ENCODE results near the gene NUMB.

Gene NUMB

GRCh38 chr14:73293782-73294781 is 164.3 kb downstream of the NUMB start:
- Histone ChIP-seq H4K20me1 (ENCODE audit: insufficient read depth, low read length) (no peaks in the 10 kb centered on the region), H3K9me3 (ENCODE audit: insufficient read depth, low read length, severe bottlenecking) (no peaks in the 10 kb centered on the region), H2AFZ (ENCODE audit: low read depth, low read length) (no peak overlapping the region), H3K36me3 (ENCODE audit: insufficient read depth, low read length) (peaks cover 24% of the 10 kb centered on the region), H3K27me3 (ENCODE audit: insufficient read depth, low read length, poor library complexity) (no peaks in the 10 kb centered on the region), H3K79me2 (ENCODE audit: insufficient read depth, low read length) (no peaks in the 10 kb centered on the region), H3K4me2 (ENCODE audit: insufficient read depth, low read length) (no peak overlapping the region), H3K4me1 (ENCODE audit: insufficient read depth, low read length) (no peaks in the 10 kb centered on the region), H3K9ac (ENCODE audit: low read depth, low read length) (no peak overlapping the region), H3K4me3 (ENCODE audit: low read depth in 1 of 2, low read length in 2 of 2) (no peak overlapping the region), H3K27ac (ENCODE audit: low read length) (no peak overlapping the region)
- no peak for TF ChIP-seq EZH2 (IDR thresholded peaks at IDR 0.05; ENCODE audit: borderline replicate concordance, low read depth, low read length, severe bottlenecking)
- TF ChIP-seq CTCF (IDR thresholded peaks at IDR 0.05; ENCODE audit: borderline replicate concordance, extremely low read depth, low read length, poor library complexity, severe bottlenecking): no peak
- no peak for DNase-seq
- no peak for ATAC-seq (ENCODE audit: insufficient read depth, low read depth)

GRCh38 chr14:73290279-73290678 is 168.1 kb downstream of the NUMB start:
- no peaks in the 10 kb centered on the region for H3K27me3 ChIP-seq (ENCODE audit: insufficient read depth, low read length, poor library complexity)
- H4K20me1 ChIP-seq (ENCODE audit: insufficient read depth, low read length): no peaks in the 10 kb centered on the region
- H3K9me3 ChIP-seq (ENCODE audit: insufficient read depth, low read length, severe bottlenecking): no peaks in the 10 kb centered on the region
- no peak overlapping the region for H3K27ac ChIP-seq (ENCODE audit: low read length)
- H3K4me3 ChIP-seq (ENCODE audit: low read depth in 1 of 2, low read length in 2 of 2): no peak overlapping the region
- H3K9ac ChIP-seq (ENCODE audit: low read depth, low read length): no peak overlapping the region
- ATAC-seq (ENCODE audit: insufficient read depth, low read depth) (no peak), DNase-seq (no peak)
- H2AFZ ChIP-seq (ENCODE audit: low read depth, low read length): no peak overlapping the region
- peaks cover 38% of the 10 kb centered on the region for H3K36me3 ChIP-seq (ENCODE audit: insufficient read depth, low read length)
- H3K4me2 ChIP-seq (ENCODE audit: insufficient read depth, low read length): no peak overlapping the region
- no peaks in the 10 kb centered on the region for H3K79me2 ChIP-seq (ENCODE audit: insufficient read depth, low read length)
- H3K4me1 ChIP-seq (ENCODE audit: insufficient read depth, low read length): no peaks in the 10 kb centered on the region
- TF ChIP-seq EZH2 (IDR thresholded peaks at IDR 0.05; ENCODE audit: borderline replicate concordance, low read depth, low read length, severe bottlenecking): no peak
- TF ChIP-seq CTCF (IDR thresholded peaks at IDR 0.05; ENCODE audit: borderline replicate concordance, extremely low read depth, low read length, poor library complexity, severe bottlenecking): no peak

GRCh38 chr14:73289729-73290128 is 168.6 kb downstream of the NUMB start:
- no peak overlapping the region for H3K27ac ChIP-seq (ENCODE audit: low read length)

More at GRCh38 chr14:73289729-73290128, 168.6 kb downstream of the NUMB start:
- Histone ChIP-seq H3K79me2 (ENCODE audit: insufficient read depth, low read length) (no peaks in the 10 kb centered on the region), H3K27me3 (ENCODE audit: insufficient read depth, low read length, poor library complexity) (no peaks in the 10 kb centered on the region), H3K4me3 (ENCODE audit: low read depth in 1 of 2, low read length in 2 of 2) (no peak overlapping the region), H3K4me2 (ENCODE audit: insufficient read depth, low read length) (no peak overlapping the region), H2AFZ (ENCODE audit: low read depth, low read length) (no peak overlapping the region), H4K20me1 (ENCODE audit: insufficient read depth, low read length) (no peaks in the 10 kb centered on the region), H3K4me1 (ENCODE audit: insufficient read depth, low read length) (no peaks in the 10 kb centered on the region), H3K9ac (ENCODE audit: low read depth, low read length) (no peak overlapping the region), H3K36me3 (ENCODE audit: insufficient read depth, low read length) (peaks cover 43% of the 10 kb centered on the region), H3K9me3 (ENCODE audit: insufficient read depth, low read length, severe bottlenecking) (no peaks in the 10 kb centered on the region)
- ATAC-seq (ENCODE audit: insufficient read depth, low read depth) (no peak), DNase-seq (no peak)
- TF ChIP-seq CTCF (IDR thresholded peaks at IDR 0.05; ENCODE audit: borderline replicate concordance, extremely low read depth, low read length, poor library complexity, severe bottlenecking): no peak
- TF ChIP-seq EZH2 (IDR thresholded peaks at IDR 0.05; ENCODE audit: borderline replicate concordance, low read depth, low read length, severe bottlenecking): no peak
